Central memory CD4-positive, alpha-beta T cell (primary cell): Measurements from ENCODE around the gene SCAP.
"Not testable (repeated sequence)": the region's sequence is repeated elsewhere in the genome, so short reads cannot be mapped to it uniquely, and the experiment has no call there.

Experiments used
- DNase-seq: peaks from one replicate; pipeline ENCODE4 v3.0.0; 2022
- total RNA-seq, 3 experiments: gene quantifications; one replicate each; lab custom pipeline; 2026; lab: John Stamatoyannopoulos, UW

SCAP gene
- total RNA-seq, result 83.5 to 103 (median 84.9) reads per million in 3 experiments

DNA sequence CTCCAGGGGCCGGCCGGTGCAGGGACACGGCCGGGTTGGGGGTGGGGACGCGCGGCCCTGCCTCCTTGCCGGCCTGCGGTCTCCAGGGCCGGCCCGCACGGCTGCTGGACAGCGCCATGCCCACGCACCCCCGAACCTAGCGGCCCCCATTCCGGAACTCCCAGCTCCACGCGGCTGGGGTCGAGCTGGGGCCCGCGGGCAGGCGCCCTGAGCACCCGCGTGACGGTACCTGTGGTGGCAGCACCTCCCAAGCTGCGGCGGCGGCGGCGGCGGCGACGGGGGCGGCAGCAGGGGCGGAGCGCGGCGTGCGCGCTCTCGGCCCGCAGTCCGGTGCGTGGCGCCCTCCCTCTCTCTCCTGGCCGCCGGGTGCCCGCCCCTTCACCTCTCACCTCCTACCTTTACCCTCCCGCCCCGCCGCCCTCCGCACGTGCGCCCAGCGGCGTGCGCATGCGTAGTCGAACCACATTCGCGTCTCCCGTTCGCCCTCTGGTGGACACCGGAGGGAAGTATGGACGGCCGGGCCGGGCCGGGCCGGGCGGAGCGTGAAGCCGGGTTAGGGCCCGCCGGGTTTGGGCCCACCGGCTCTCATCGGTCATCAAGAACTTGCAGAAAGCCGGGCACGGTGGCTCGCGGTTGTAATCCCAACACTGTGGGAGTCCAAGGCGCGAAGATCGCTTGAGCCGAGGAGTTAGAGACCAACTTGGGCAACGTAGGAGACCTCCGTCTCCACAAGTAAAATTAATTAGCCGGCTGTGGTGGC is at the start of gene SCAP:
Gene SCAP, minus strand, starts transcription at position 372 of the 760 bp plus-strand sequence. CDS start 32,948 bp downstream, outside the sequence.
- DNase-seq, result peak; percentile 95

DNA sequence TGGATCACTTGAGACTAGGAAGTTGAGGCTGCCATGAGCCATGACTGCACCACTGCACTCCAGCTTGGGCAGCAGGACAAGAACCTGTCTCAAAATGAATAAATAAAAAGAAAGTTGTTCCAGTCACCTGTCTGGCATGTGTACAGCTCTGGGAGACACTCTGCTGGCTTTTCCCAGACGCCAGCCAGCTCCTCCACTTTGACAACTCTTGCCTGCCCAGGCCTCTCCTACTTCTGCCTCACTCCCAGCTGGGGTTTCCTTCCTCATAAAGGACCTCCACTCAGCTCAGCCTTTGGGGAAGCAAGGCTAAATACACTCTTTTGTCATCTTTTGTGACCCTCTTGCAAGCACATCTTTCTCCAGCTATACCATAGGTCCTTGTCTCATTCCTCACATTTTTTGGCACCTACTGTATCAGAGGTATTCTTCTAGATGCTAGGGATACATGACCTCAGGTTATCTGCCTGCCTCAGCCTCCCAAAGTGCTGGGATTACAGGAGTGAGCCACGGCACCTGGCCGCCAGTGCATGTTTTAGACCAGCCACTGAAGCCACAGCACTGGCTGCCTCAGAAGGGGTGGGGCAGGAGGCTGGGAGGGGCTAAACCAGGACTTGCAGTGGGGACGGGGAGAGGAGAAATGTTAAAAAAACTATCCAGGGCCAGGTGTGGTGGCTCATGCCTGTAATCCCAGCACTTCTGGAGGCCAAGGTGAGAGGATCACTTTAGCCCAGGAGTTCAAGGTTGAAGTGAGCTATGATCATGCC is 47.8 kb upstream of the SCAP start:
- no peak for DNase-seq

- DNase-seq, result peak; percentile 62
These were observed 46.6 kb upstream of the SCAP start for GRCh38 chr3:47522082-47522987.

DNA sequence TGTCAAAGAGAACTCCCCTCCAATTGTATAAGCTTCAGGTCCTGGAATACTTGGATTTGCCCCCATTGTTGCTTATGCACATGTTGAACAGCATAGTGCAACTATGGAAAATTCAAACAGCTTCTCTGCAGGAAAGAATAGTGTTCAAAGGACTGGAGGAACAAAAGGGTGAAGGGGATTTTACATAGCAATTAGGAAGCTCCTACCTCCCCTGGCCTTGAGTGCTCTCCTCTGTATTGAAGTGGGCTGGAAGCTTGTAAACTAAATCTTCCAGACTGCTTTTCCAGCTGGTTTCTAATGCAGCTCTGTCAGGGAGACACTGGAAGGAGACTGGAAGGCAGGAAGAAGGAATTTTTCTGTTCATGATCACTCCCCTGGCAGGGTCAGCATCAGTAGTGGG is 45.0 kb upstream of the SCAP start:
- no peak for DNase-seq

- no peak for DNase-seq
These were observed 42.2 kb upstream of the SCAP start for GRCh38 chr3:47517937-47518336.

- DNase-seq, result no peak
These were observed 40.2 kb upstream of the SCAP start for GRCh38 chr3:47515864-47516319.

- DNase-seq, result no peak
These were observed 39.4 kb upstream of the SCAP start for GRCh38 chr3:47515100-47515499.

GRCh38 chr3:47513125-47513929 is 37.6 kb upstream of the SCAP start, which contains the start of gene ELP6:
Gene ELP6 (minus strand): TSS chr3:47513712. CDS start chr3:47513590, 122 bp downstream.
- peak; percentile 98 for DNase-seq

DNA sequence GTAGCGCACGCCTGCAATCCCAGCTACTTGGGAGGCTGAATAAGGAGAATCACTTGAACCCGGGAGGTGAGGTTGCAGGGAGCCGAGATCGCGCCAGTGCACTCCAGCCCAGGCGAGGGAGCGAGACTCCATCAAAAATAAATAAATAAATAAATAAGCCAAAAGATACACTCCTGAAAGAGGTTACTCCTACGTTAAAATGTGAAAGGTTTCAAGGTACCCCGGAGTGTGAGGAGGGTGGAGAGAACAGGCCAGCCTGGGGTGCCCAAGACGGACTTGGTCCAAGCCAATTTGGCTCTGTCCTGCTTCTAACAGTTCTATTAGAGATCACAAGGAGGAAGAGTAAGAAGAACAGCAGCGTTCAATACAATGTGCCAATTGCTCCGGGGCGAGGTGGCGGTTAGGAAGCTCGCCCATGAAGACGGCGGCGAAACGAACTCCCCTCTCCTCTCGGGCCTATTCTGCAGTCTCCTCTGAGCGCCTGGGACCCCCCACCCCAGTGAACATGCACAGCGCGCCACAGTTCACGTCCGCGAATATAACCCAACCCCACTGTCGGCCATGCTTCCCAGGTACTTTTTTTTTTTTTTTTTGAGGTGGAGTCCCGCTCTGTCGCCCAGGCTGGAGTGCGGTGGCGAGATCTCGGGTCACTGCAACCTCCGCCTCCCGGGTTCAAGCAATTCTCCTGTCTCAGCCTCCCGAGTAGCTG is 36.8 kb upstream of the SCAP start:
- no peak for DNase-seq

- DNase-seq, result not testable (repeated sequence)
These were observed 29.5 kb upstream of the SCAP start for GRCh38 chr3:47505267-47505666.

DNA sequence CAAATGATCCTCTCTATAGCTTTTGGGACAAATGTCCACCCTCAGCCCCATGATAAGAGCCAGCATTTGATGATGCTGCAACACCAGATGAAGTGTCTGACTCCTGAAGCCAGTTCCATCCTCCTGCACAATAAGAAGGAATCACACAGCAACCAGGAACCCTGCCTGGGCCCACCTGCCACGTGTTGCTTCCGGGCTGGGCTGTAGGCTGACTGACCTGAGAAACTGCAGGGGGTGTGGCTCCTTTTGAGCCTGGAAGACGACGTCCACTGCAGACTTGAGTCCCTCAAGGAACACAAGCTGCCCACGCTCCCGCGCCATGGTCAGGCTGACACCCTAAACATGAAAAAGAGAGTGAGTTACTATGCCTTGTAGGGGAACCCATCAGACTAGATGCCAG is 28.4 kb upstream of the SCAP start:
- no peak for DNase-seq

- no peak for DNase-seq
These were observed 27.3 kb upstream of the SCAP start for GRCh38 chr3:47503033-47503432.

- DNase-seq, result no peak
These were observed 21.2 kb upstream of the SCAP start for GRCh38 chr3:47496892-47497291.

DNA sequence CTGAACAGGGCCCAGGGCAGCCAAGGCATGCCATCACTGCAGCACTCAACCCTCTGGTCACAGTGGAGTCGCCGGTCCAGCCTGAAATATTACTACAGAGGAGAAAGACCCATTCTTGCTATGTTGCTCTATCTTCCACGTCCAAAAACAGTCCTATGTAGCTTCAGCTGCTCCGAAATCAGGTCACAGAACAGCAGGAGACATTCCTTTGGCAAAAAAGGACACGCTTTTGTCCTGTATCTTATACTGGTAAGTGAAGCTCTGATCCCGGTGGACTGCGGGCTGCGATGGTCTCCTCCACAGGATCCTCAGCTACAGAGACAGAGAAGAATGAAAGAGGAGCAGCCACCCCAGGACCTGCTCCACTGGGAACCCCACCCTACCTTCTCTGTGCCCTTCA is 20.1 kb upstream of the SCAP start:
- no peak for DNase-seq

DNA sequence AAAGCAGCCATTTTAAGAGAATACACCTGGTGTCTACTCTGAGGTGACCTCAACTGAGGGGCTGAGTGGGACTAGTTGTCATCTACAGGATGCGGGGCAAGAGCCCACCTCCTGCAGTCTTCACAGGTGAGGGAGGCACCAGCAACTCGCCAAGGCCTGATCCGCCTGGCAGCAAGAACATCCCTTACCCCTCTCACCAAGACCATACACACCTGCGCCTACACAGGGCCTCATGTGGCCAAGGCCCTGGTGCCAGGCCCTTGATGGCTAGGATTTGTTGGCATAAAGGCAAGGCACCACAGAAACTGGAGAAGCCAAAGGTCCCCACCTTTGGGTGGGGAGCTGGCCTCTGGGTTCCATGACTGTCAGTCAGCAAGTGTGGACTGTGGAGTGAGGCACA is 19.4 kb upstream of the SCAP start:
- no peak for DNase-seq

DNA sequence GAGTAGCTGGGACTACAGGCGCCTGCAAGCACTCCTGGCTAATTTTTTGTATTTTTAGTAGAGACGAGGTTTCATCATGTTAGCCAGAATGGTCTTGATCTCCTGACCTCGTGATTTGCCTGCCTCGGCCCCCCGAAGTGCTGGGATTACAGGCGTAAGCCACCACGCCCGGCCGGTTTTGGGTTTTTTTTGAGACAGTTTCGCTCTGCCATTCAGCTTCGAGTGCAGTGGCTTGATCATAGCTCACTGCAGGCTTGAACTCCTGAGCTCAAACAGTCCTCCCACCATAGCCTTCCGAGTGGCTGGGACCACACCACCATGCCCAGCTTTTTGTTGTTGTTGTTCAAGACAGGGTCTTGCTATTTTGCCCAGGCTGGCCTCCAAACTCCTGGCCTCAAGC is 16.0 kb upstream of the SCAP start:
- no peak for DNase-seq

- DNase-seq, result no peak
These were observed 15.4 kb upstream of the SCAP start for GRCh38 chr3:47491186-47491585.

DNA sequence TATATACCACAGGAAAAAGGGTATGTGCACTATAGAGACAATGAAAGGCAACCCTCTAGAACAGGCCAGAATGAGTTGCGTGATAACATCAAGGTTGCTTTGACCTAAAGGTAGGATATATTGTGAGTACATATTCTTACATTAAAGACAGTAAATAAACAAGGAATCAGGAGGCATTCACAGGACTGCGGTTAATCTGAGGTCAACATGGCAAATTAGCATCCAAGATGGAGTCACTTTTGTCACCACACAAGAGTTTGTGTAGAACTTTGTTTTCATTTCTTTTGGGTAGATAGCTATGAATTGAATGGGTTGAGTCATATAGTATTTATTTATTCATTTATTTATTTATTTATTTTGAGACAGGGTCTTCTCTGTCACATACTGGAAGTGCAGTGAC is 11.5 kb upstream of the SCAP start:
- DNase-seq, result no peak

- DNase-seq, result no peak
These were observed 10.1 kb upstream of the SCAP start for GRCh38 chr3:47485812-47486211.

- no peak for DNase-seq
These were observed 6.6 kb upstream of the SCAP start for GRCh38 chr3:47482366-47482765.

GRCh38 chr3:47481763-47482162 is 6.0 kb upstream of the SCAP start:
- DNase-seq, result not testable (repeated sequence)
